GM13976 (cell line): ENCODE measurements around the gene FMC1.

ENCODE experiments used
- DNase-seq: peaks from one replicate; pipeline ENCODE4 v3.0.0; 2012; ENCODE audit warnings: low spot score
- in situ Hi-C: fragments of 300-500 bp; cut with MboI; formaldehyde crosslinking; loops from one replicate; pipeline ENCODE4 v1.12.0; 2022; ENCODE audit warnings: low sequenced_read_pairs, mixed read lengths, inconsistent platforms; ENCODE audit not compliant: unreplicated experiment
- TF ChIP-seq, protein P1 (sequence below): IDR thresholded peaks from 2 replicates; pipeline ENCODE4 v1.5.1; 2012; ENCODE audit warnings: borderline replicate concordance, mild to moderate bottlenecking; ENCODE audit not compliant: insufficient read depth; ENCODE audit errors: extremely low read depth, missing control alignments, control extremely low read depth

Gene FMC1

DNA sequence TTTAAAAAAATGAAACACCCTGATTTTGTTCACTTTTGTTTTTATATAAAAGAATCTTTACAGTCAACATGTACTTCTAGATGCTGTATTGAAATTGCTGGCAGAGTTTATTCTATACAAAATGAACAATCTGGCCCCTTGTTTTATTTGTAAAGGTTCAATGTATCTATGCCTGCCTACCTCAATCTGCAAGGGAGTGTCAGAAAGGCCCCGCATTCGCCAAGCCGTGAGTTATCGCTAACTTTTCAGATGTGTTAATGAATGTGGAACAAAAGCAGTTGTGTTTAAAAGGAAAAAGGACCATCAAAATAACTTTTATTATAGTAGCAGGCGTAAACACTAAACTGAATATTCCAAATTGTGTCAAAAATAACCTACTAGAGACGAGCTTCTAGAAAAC lies 33.1 kb downstream of the FMC1 start:
- in situ Hi-C loops = no loop called here

DNA sequence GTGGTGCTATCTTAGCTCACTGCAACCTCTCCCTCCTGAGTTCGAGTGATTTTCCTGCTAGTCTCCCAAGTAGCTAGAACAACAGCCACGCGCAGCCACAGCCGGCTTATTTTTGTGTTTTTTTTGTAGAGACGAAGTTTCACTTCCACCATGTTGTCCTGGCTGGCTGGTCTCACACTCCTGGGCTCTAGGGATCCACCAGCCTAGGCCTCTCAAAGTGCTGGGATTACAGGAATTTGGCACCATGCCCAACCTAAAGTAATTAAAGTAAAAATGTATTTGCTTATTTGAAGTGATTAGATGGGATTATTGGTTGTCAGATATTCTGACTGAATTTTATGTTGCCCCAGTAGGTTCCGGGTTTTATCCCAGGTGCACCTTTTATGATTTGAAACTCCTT lies 41.3 kb downstream of the FMC1 start:
- in situ Hi-C loops = no loop called here
- DNase-seq = no peak
- TF ChIP-seq, protein P1, sequence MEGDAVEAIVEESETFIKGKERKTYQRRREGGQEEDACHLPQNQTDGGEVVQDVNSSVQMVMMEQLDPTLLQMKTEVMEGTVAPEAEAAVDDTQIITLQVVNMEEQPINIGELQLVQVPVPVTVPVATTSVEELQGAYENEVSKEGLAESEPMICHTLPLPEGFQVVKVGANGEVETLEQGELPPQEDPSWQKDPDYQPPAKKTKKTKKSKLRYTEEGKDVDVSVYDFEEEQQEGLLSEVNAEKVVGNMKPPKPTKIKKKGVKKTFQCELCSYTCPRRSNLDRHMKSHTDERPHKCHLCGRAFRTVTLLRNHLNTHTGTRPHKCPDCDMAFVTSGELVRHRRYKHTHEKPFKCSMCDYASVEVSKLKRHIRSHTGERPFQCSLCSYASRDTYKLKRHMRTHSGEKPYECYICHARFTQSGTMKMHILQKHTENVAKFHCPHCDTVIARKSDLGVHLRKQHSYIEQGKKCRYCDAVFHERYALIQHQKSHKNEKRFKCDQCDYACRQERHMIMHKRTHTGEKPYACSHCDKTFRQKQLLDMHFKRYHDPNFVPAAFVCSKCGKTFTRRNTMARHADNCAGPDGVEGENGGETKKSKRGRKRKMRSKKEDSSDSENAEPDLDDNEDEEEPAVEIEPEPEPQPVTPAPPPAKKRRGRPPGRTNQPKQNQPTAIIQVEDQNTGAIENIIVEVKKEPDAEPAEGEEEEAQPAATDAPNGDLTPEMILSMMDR = no peak

More for the DNA sequence above, 33.1 kb downstream of the FMC1 start:
- TF ChIP-seq, protein P1 = no peak
- no peak for DNase-seq

DNA sequence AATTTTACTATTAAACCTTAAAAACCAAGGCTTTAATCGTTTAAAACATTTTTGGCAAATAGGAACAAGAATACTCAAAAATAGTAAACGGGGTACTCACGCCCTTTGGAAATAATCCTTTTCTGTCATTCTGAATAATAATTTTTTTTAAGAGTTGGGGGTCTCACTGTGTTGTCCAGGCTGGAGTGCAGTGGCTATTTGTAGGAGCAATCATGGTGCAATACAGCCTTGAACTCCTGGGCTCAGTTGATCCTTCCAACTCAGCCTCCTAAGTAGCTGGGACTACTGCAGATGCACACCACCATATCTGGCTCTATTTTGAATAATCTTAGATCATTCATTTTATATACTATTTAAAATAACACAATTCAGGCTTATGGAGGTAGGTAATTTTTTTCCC lies 43.5 kb downstream of the FMC1 start:
- DNase-seq = no peak
- TF ChIP-seq, protein P1 = no peak
- in situ Hi-C loops = no loop called here

DNA sequence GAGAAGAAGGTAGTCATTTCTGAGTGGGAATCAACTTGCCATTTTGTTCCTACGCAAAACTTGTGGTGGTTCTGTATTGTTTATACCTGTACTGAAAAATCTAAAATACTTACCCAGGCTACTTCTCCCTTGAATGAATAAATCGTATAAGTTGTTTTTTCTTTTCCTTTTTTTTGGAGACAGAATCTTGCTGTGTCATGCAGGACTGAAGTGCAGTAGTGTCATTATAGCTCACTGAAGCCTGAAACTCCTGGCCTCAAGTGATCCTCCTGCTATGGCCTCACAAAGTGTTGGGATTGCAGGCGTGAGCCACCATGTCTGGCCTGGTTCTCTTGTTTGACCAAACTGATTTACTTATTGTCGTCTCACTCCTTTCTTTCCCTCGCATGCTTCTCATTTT lies 46.5 kb downstream of the FMC1 start:
- DNase-seq = no peak
- TF ChIP-seq, protein P1 = no peak
- in situ Hi-C loops = no loop called here

DNA sequence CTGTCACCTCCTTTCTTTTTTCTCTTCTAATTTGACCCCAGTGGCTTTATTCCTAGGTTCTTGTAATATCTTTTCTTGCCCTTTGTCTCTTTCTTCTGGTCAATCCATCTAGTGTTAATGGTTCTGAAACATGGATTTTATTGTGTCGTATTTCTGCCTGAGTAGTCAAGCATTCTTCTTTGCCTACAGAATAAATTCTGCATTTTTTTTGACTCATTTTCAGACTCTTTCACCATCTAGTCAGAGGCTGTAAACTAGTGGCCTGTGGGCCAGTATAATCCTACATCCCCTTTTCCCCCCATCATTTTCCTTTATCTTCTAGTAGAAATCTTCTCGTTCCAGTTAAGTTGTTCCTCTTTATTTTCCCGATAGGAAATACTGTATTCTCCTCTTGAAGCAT lies 48.0 kb downstream of the FMC1 start:
- TF ChIP-seq, protein P1 = no peak
- in situ Hi-C loops = no loop called here

DNA sequence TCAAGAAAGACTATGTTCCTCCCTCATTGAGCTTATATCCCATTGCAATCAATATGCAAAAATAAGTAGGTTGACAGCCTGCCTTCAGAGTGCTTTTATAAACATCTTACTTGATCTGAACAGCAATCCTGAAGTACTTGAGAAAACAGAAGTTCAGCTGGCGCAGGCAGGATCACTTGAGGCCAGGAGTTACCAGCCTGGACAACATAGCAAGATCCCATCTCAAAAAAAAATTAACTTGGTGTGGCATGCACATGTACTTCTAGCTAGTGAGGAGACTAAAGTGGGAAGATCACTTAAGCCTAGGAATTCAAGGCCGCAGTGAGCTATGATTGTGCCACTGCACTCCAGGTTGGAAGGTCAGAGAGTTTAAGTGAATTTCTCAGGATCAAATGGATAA lies 48.6 kb downstream of the FMC1 start:
- DNase-seq = no peak
- TF ChIP-seq, protein P1 = no peak
- in situ Hi-C loops = no loop called here

More for the DNA sequence above, 48.0 kb downstream of the FMC1 start:
- no peak for DNase-seq

DNA sequence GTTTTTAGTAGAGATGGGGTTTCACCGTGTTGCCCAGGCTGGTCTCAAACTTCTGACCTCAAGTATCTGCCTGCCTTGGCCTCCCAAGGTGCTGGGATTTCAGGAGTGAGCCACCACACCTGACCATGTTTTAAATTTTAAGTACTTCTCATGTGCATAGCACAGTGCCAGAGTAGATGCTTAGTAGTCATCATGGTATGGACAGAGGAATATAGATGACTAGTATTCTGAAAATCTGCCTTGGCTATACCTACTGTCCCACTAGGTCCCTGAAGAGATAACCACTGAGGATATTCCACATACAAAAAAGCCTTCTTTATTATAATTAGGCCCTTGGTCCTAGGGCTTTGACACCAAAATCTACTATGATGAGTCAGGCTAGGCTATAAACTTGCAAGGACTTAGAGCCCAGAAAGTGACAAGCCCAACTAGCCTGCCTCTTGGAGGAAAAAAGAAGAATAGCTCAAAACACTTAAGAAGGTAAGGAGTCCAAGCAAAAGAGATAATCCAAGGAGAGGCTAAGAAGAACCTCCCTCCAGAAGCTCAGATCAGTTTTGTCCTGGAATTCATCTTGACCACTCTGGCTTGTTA lies 52.6 kb downstream of the FMC1 start:
- TF ChIP-seq, protein P1 = no peak
- in situ Hi-C loops = no loop called here
- no peak for DNase-seq
